ENCODE data around the gene IGSF6. TPM values are rescaled to one million over a fixed set of nuclear protein-coding genes. Genes with fewer than 3 reads are reported as not detected.

The IGSF6 gene
- polyA plus RNA-seq, 2 of the 4 experiments (the other 2 are of a cell fraction) = not detected

GRCh38 chr16:21597561-21598030, 54.8 kb downstream of the IGSF6 start:
- ATAC-seq (no peak), DNase-seq (ENCODE audit: low read depth in 1 of 2, low spot score in 1 of 2) (no peak), FAIRE-seq (no peak)
- H3K4me1 ChIP-seq = peaks cover 20% of the 10 kb centered on the region
- no peak for TF ChIP-seq GATA3 (IDR thresholded peaks at IDR 0.05; ENCODE audit: borderline replicate concordance)
- no peak for TF ChIP-seq CBX8 (IDR thresholded peaks at IDR 0.05)
- TF ChIP-seq RNF2 (IDR thresholded peaks at IDR 0.05; ENCODE audit: borderline replicate concordance, low read depth) = no peak
- TF ChIP-seq MAX (IDR thresholded peaks at IDR 0.05) = no peak
- TF ChIP-seq POLR2A (IDR thresholded peaks at IDR 0.05; ENCODE audit: low read length) = no peak
- TF ChIP-seq E2F6 (IDR thresholded peaks at IDR 0.05; ENCODE audit: borderline replicate concordance, low read depth) = no peak
- no peak for TF ChIP-seq TFCP2L1 (CRISPR knock-in tag; IDR thresholded peaks at IDR 0.05)
- TF ChIP-seq NPAS2 (CRISPR knock-in tag; IDR thresholded peaks at IDR 0.05; ENCODE audit: borderline replicate concordance) = no peak
- TF ChIP-seq NFE2L2 (conservative IDR thresholded peaks at IDR 0.05; ENCODE audit: low read length) = no peak
- TF ChIP-seq BCL3 (IDR thresholded peaks at IDR 0.05) = no peak
- TF ChIP-seq CBX2 (IDR thresholded peaks at IDR 0.05; ENCODE audit: borderline replicate concordance, low read depth) = no peak
- TF ChIP-seq RARB (CRISPR knock-in tag; IDR thresholded peaks at IDR 0.05) = no peak
- no peak for TF ChIP-seq FOXS1 (CRISPR knock-in tag; IDR thresholded peaks at IDR 0.05)
- H3K9me3 ChIP-seq = no peaks in the 10 kb centered on the region
- ChIA-PET POLR2A (no interaction called here), CTCF (interaction anchor here (1.2 to 3.5 kb wide), 2 partner anchors 13 to 15 kb away, joined by 4 to 13 read pairs; no protein-coding TSS in a partner anchor)
- 76% methylated on average over 2 of the region's 2 CpGs for WGBS (ENCODE audit: missing lambda C conversion rate)
- no peak overlapping the region for H3K4me2 ChIP-seq
- no peak overlapping the region for H3K27ac ChIP-seq
- H3K4me3 ChIP-seq = no peak overlapping the region

GRCh38 chr16:21593530-21594289, 58.7 kb downstream of the IGSF6 start:
- Histone ChIP-seq H3K4me1 (peaks cover 5% of the 10 kb centered on the region), H3K4me2 (no peak overlapping the region), H3K27ac (no peak overlapping the region), H3K9me3 (no peaks in the 10 kb centered on the region), H3K4me3 (no peak overlapping the region)
- TF ChIP-seq GATA3 (IDR thresholded peaks at IDR 0.05; ENCODE audit: borderline replicate concordance) = no peak
- TF ChIP-seq CEBPB (IDR thresholded peaks at IDR 0.05) = no peak
- peak; percentile 68 for TF ChIP-seq MAFK (IDR thresholded peaks at IDR 0.05; ENCODE audit: partially characterized antibody)
- WGBS (ENCODE audit: missing lambda C conversion rate) = 62% methylated on average over 7 of the region's 7 CpGs
- DNase-seq (ENCODE audit: low read depth in 1 of 2, low spot score in 1 of 2) (no peak), ATAC-seq (no peak), FAIRE-seq (no peak)
- CTCF ChIA-PET = interaction anchor here (0.5 to 2.0 kb wide), 8 partner anchors 10 to 595 kb away, joined by 3 to 11 read pairs (median 4); no protein-coding TSS in a partner anchor
- POLR2A ChIA-PET = interaction anchor here (0.6 kb wide), 1 partner anchor 72 kb away, joined by 13 read pairs; no protein-coding TSS in a partner anchor

- Histone ChIP-seq H3K9me3 (no peaks in the 10 kb centered on the region), H3K4me1 (no peaks in the 10 kb centered on the region), H3K4me3 (no peak overlapping the region), H3K4me2 (no peak overlapping the region), H3K27ac (no peak overlapping the region)
- CTCF ChIA-PET = interaction anchor here (0.9 to 1.0 kb wide), 3 partner anchors 36 to 117 kb away, joined by 3 to 4 read pairs (median 4); no protein-coding TSS in a partner anchor
- ATAC-seq = no peak
- DNase-seq (ENCODE audit: low read depth in 1 of 2, low spot score in 1 of 2) = no peak
- FAIRE-seq = no peak
- 79% methylated on average over 9 of the region's 9 CpGs for WGBS (ENCODE audit: missing lambda C conversion rate)
- TF ChIP-seq JUN (IDR thresholded peaks at IDR 0.05) = no peak
- TF ChIP-seq ZC3H11A (IDR thresholded peaks at IDR 0.05) = no peak
- no peak for TF ChIP-seq CHD4 (IDR thresholded peaks at IDR 0.05; ENCODE audit: borderline replicate concordance)
- TF ChIP-seq POLR2AphosphoS2 (conservative IDR thresholded peaks at IDR 0.05; ENCODE audit: low read length) = no peak
- no peak for TF ChIP-seq MYC (IDR thresholded peaks at IDR 0.05; ENCODE audit: borderline replicate concordance, low read length)
- no peak for TF ChIP-seq JUNB (IDR thresholded peaks at IDR 0.05)
- TF ChIP-seq PBX3 (IDR thresholded peaks at IDR 0.05) = no peak
- POLR2A ChIA-PET = no interaction called here
These were observed 60.2 kb downstream of the IGSF6 start for GRCh38 chr16:21592191-21592590.
